K562 (cell line): ENCODE measurements around the gene ARHGAP24. TPM values are rescaled to one million over a fixed set of nuclear protein-coding genes. Genes with fewer than 3 reads are reported as not detected.

Experiments
- ATAC-seq: fragments of 200-7000 bp; cut with Tn5 transposase; 3 replicates; pipeline ENCODE4 v1.9.1; 2020; ENCODE audit warnings: moderate library complexity
- BruUV-seq: library from RNA; stranded (reverse); fragments of 400-500 nt; replicated peaks from 2 replicates; lab custom pipeline; 2021; lab: Mats Ljungman, UMichigan
- CTCF ChIA-PET: fragments of 300-600 bp; formaldehyde crosslinking; extraction: SDS; loops from one replicate; lab custom pipeline; 2021; ENCODE audit warnings: low intra/inter-chr PET ratio; lab: Yijun Ruan, JAX
- POLR2A ChIA-PET: fragments of 300-600, 350-650 bp; sonication (Branson Sonifier 250); formaldehyde crosslinking; extraction: SDS; loops from one replicate; lab custom pipeline; 2021; ENCODE audit warnings: antibody characterized with exemption, inconsistent platforms; lab: Yijun Ruan, JAX
- DNase-seq, 4 experiments: peaks; one replicate each; pipeline versions ENCODE4 v3.0.0 to v3.0.0-alpha.2; 2011 to 2018; ENCODE audit warnings: low spot score in 3 of 4, mixed read lengths in 3 of 4; ENCODE audit errors: extremely low read depth in 1 of 4
- FAIRE-seq: peaks from 2 replicates; lab custom pipeline; 2011; peaks lifted over from hg19 to GRCh38; lab: Jason Lieb, UNC
- H2AFZ ChIP-seq: 2 replicates; pipeline ENCODE4 v1.6.0; 2011; ENCODE audit warnings: low read depth, low read length, control low read depth, inconsistent platforms
- H3K27ac ChIP-seq: fragments of 200-600 bp; 3 replicates; pipeline ENCODE4 v1.8.0; 2011; ENCODE audit warnings: low read depth, mild to moderate bottlenecking, control low read depth, inconsistent platforms, low read length, moderate library complexity, mixed read lengths; ENCODE audit errors: extremely low read depth
- H3K27me3 ChIP-seq, 2 experiments: fragments of 300-600 bp in 1 of 2; 2 replicates in 1 of 2; 3 replicates in 1 of 2; pipeline versions ENCODE4 v1.6.0 to v1.8.0; 2011; ENCODE audit warnings: inconsistent platforms in 2 of 2, low read length in 2 of 2, mild to moderate bottlenecking in 1 of 2, mixed read lengths in 1 of 2, moderate library complexity in 1 of 2; ENCODE audit not compliant: control insufficient read depth in 2 of 2, insufficient read depth in 2 of 2
- H3K36me3 ChIP-seq: fragments of 300-600 bp; 3 replicates; pipeline ENCODE4 v1.8.0; 2011; ENCODE audit warnings: mild to moderate bottlenecking, low read length, inconsistent platforms; ENCODE audit not compliant: control insufficient read depth, insufficient read depth
- H3K4me1 ChIP-seq, 2 experiments: fragments of 200-600 bp in 1 of 2; replicated peaks in 1 of 2; 2 replicates in 1 of 2; 3 replicates in 1 of 2; pipeline versions ENCODE4 v1.5.1 to v1.8.0; 2011; ENCODE audit warnings: inconsistent platforms in 2 of 2, low read length in 2 of 2, mild to moderate bottlenecking in 1 of 2, mixed read lengths in 1 of 2, moderate library complexity in 1 of 2; ENCODE audit not compliant: control insufficient read depth in 2 of 2, insufficient read depth in 2 of 2
- H3K4me2 ChIP-seq: 2 replicates; pipeline ENCODE4 v1.6.1; 2011; ENCODE audit warnings: low read length, control low read depth, inconsistent platforms, mixed read lengths; ENCODE audit not compliant: insufficient read depth
- H3K4me3 ChIP-seq: fragments of 200-600 bp; sonication (generic), shearing (Covaris generic); 2 replicates; pipeline ENCODE4 v1.5.1; 2016; ENCODE audit warnings: control low read depth, inconsistent platforms
- H3K79me2 ChIP-seq: fragments of 200-600 bp; 3 replicates; pipeline ENCODE4 v1.8.0; 2011; ENCODE audit warnings: low read length, inconsistent platforms; ENCODE audit not compliant: control insufficient read depth, insufficient read depth
- H3K9ac ChIP-seq, 2 experiments: 2 replicates each; pipeline versions ENCODE4 v1.6.0 to v1.6.1; 2011; ENCODE audit warnings: low read depth in 2 of 2, low read length in 2 of 2, control low read depth in 1 of 2, inconsistent platforms in 1 of 2, mild to moderate bottlenecking in 1 of 2, mixed read lengths in 1 of 2; ENCODE audit not compliant: insufficient read depth in 1 of 2
- H3K9me1 ChIP-seq: one replicate; pipeline ENCODE4 v1.6.0; 2011; ENCODE audit warnings: inconsistent platforms, mild to moderate bottlenecking, low read length, moderate library complexity; ENCODE audit not compliant: control insufficient read depth, insufficient read depth
- H3K9me3 ChIP-seq: replicated peaks from 2 replicates; pipeline ENCODE4 v1.5.1; 2011; ENCODE audit warnings: low read depth, low read length, inconsistent platforms; ENCODE audit not compliant: control insufficient read depth, insufficient read depth
- H4K20me1 ChIP-seq: replicated peaks from 2 replicates; pipeline ENCODE4 v1.6.1; 2011; ENCODE audit warnings: low read length, inconsistent platforms, mixed read lengths; ENCODE audit not compliant: control insufficient read depth, insufficient read depth
- MEIS2 ChIP-seq: fragments of 450-650 bp; IDR thresholded peaks from 2 replicates; pipeline ENCODE4 v1.6.1; 2014; ENCODE audit warnings: mild to moderate bottlenecking; ENCODE audit not compliant: partially characterized antibody
- ZNF717 ChIP-seq: fragments of 250-450 bp; sonication (Bioruptor Pico); IDR thresholded peaks from 2 replicates; pipeline ENCODE4 v1.5.0; 2021
- WGBS: fragments of 100-300 bp; shearing (Covaris generic); methylation state at CpG from one replicate; pipeline ENCODE4 v1.1.6; 2016; ENCODE audit warnings: low coverage, mixed read lengths; ENCODE audit not compliant: insufficient coverage; ENCODE audit errors: missing lambda C conversion rate; 5-methylcytosine and 5-hydroxymethylcytosine counted together
- in situ Hi-C: fragments of 300-500 bp; cut with MboI; formaldehyde crosslinking; loops from 4 replicates; pipeline ENCODE4 v1.15.0; 2018; ENCODE audit warnings: inconsistent platforms, mixed read lengths
- intact Hi-C: fragments of 100-400 bp; cut with micrococcal nuclease; formaldehyde crosslinking; loops from 2 replicates; pipeline ENCODE4 v1.14.2; 2022
- polyA plus RNA-seq, 8 experiments: library from polyadenylated mRNA; depleted of rRNA in 4 of 8; stranded (reverse) in 5 of 8; unstranded in 3 of 8; fragments of >200 nt; fragmentation: Nextera tagmentation in 2 of 8; fragmentation: Illumina TruSeq in 1 of 8; extraction: Ambion mirVana in 2 of 8; extraction: Trizol in 1 of 8; gene quantifications; 2 replicates each; pipeline versions ENCODE4 v1.2.1 to v1.2.3, GENCODE V29; 2011 to 2014; ENCODE audit warnings: inconsistent platforms in 1 of 8, missing spikeins in 1 of 8
- total RNA-seq, 7 experiments: library from RNA; depleted of rRNA in 6 of 7; stranded (reverse); fragments of >200 nt in 6 of 7; fragmentation: Illumina TruSeq in 2 of 7; extraction: Trizol in 2 of 7; gene quantifications; 2 replicates each; pipeline versions ENCODE4 v1.2.1 to v1.2.3, GENCODE V29; 2011 to 2021; ENCODE audit warnings: low replicate concordance in 1 of 7
- TF ChIP-seq, protein P1 (sequence below), 2 experiments: IDR thresholded peaks in 1 of 2; conservative IDR thresholded peaks in 1 of 2; 2 replicates each; pipeline ENCODE4 v1.6.1; 2016; ENCODE audit warnings: low read depth in 2 of 2, mild to moderate bottlenecking in 1 of 2, missing compliant biosample characterization in 1 of 2, missing genetic modification characterization in 1 of 2, moderate library complexity in 1 of 2

Gene ARHGAP24
- total and polyA plus RNA-seq, 9 of the 15 experiments (the other 6 are each of a cell fraction or from before 2014, with no cell fraction given), result 8.0 to 22.6 (median 14.0) TPM

DNA sequence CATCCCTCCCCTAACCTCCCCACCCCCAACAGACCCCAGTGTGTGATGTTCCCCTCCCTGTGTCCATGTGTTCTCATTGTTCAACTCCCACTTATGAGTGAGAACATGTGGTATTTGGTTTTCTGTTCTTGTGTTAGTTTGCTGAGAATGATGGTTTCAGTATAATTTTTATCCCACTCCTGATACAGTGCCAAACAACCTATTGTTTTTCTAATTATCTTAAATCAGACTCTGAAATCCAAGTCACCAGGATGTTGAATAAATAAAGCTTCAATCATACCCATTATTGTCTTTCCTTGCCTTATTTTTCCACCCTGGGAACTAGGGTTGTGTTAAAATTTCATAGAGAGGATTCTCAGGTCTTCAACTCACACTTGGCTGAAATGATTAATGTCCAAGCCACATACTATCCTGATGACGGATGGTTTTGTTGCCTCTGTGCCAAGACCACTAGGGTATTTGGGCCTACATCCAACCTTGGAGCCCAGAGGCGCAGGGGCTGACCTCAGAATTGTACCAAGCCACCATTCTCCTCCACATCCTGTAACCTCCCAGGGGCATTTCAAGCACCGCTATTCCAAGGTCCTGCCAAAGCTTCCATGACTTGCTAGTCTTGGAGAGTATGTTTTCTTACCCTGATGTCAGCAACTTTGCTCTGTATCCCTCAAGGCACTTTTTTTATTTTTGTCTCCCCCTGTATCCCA, 332.4 kb downstream of the ARHGAP24 start:
- Histone ChIP-seq H3K36me3 (no peaks in the 10 kb centered on the region), H3K27ac (no peak overlapping the region)
- POLR2A ChIA-PET, result no interaction called here
- in situ Hi-C loops (no loop called here), intact Hi-C loops (no loop called here)
- TF ChIP-seq MEIS2 (peak; percentile 4), ZNF717 (CRISPR knock-in tag) (no peak)
- TF ChIP-seq, protein P1, sequence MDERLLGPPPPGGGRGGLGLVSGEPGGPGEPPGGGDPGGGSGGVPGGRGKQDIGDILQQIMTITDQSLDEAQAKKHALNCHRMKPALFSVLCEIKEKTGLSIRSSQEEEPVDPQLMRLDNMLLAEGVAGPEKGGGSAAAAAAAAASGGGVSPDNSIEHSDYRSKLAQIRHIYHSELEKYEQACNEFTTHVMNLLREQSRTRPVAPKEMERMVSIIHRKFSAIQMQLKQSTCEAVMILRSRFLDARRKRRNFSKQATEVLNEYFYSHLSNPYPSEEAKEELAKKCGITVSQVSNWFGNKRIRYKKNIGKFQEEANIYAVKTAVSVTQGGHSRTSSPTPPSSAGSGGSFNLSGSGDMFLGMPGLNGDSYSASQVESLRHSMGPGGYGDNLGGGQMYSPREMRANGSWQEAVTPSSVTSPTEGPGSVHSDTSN (CRISPR knock-in tag; IDR thresholded peaks at IDR 0.05; ENCODE audit: low read depth), result no peak
- TF ChIP-seq, protein P1 (tag; conservative IDR thresholded peaks at IDR 0.05; ENCODE audit: low read depth), result 0 out of 2 replicates have a peak, but pooled peaks have one; percentile 15
- TF ChIP-seq, all 486 proteins: peak for 2
- CTCF ChIA-PET, result no interaction called here
- no peak overlapping the region for H3K4me3 ChIP-seq
- no TSS peak for BruUV-seq
- 62% methylated on average over 3 of the region's 3 CpGs for WGBS
- DNase-seq (no peak), FAIRE-seq (no peak), ATAC-seq (no peak)
- H3K79me2 ChIP-seq, result no peaks in the 10 kb centered on the region
- no peaks in the 10 kb centered on the region for H3K27me3 ChIP-seq
- H4K20me1 ChIP-seq, result no peaks in the 10 kb centered on the region
- H3K9me1 ChIP-seq, result no peaks in the 10 kb centered on the region
- H3K9ac ChIP-seq, result no peak overlapping the region
- H2AFZ ChIP-seq, result no peak overlapping the region
- H3K4me2 ChIP-seq, result no peak overlapping the region
- H3K4me1 ChIP-seq, result no peaks in the 10 kb centered on the region
- H3K9me3 ChIP-seq, result no peaks in the 10 kb centered on the region
